AG09309 (cell line): ENCODE data around the gene STUM.

ENCODE experiments used
- DNase-seq: peaks from one replicate; pipeline ENCODE4 v3.0.0-alpha.2; 2010; ENCODE audit warnings: low read depth
- H3K4me3 ChIP-seq: 2 replicates; pipeline ENCODE4 v1.5.1; 2011; ENCODE audit warnings: mild to moderate bottlenecking, low read depth, low read length, moderate library complexity; ENCODE audit not compliant: control insufficient read depth
- TF ChIP-seq, protein P1 (sequence below): IDR thresholded peaks from 2 replicates; pipeline ENCODE4 v1.5.1; 2011; ENCODE audit warnings: mild to moderate bottlenecking, low read depth, low read length, inconsistent platforms; ENCODE audit not compliant: insufficient read depth, control insufficient read depth; ENCODE audit errors: missing control alignments

The STUM gene

GRCh38 chr1:226586650-226587422 is 38.3 kb downstream of the STUM start:
- H3K4me3 ChIP-seq = no peak overlapping the region
- TF ChIP-seq, protein P1, sequence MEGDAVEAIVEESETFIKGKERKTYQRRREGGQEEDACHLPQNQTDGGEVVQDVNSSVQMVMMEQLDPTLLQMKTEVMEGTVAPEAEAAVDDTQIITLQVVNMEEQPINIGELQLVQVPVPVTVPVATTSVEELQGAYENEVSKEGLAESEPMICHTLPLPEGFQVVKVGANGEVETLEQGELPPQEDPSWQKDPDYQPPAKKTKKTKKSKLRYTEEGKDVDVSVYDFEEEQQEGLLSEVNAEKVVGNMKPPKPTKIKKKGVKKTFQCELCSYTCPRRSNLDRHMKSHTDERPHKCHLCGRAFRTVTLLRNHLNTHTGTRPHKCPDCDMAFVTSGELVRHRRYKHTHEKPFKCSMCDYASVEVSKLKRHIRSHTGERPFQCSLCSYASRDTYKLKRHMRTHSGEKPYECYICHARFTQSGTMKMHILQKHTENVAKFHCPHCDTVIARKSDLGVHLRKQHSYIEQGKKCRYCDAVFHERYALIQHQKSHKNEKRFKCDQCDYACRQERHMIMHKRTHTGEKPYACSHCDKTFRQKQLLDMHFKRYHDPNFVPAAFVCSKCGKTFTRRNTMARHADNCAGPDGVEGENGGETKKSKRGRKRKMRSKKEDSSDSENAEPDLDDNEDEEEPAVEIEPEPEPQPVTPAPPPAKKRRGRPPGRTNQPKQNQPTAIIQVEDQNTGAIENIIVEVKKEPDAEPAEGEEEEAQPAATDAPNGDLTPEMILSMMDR = no peak

GRCh38 chr1:226588484-226588883 is 39.9 kb downstream of the STUM start:
- no peak for DNase-seq
- H3K4me3 ChIP-seq = no peak overlapping the region
- TF ChIP-seq, protein P1 = no peak

More at GRCh38 chr1:226586650-226587422, 38.3 kb downstream of the STUM start:
- DNase-seq = no peak

DNA sequence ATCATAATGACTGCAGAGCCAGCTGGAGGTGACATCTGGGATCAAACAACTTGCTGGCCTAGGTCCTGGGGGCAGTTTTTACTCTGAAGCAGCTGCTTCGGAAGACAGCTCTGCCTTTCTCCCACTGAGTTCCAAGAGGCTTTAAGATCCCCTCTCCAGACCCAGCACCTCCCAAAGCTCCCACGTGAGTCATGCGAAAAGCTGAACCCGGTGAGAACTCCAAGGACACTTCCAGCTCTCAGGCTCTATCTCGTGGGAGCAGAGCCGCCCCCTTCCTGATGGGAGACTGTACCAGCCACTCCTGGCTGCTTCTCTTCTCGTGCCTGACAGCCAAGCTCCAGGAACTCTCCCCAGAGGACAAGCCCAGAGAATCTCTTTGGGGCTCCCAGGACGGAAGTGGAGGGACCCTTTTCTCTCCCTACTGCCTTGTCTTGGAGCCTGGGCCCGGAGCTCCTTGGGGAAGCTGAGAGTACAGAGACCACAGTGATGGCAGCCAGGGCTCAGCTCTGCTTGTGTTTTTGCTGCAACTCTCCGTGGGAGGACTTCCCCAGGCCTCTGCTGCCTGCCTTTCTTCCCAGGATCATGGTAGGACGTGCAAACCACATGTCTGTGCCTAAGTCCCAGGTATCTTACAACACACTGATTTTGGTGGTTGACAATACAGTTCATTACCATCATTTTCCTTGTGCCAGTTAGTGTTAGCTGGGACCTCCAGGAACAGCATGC is 40.6 kb downstream of the STUM start:
- H3K4me3 ChIP-seq = no peak overlapping the region
- TF ChIP-seq, protein P1 = no peak
- no peak for DNase-seq

DNA sequence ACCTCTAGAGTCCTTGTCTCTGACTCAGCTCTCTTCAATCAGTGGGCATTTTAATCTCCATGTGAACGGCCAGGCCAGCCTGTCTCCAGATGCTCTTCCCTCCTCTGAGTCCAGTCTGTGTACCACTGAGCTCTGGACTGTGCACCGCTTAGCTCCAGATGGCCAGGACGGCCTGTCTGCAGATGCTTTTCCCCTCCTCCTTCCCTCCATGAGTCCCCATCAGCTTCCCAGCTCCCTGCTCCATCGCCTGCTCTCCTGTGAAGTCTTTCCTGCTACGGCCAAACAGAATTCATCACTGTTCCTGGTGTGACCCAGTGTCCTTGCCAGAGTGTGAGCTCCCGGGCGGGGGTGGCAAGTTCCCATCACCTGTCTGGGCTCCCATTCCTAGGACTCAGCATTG is 42.0 kb downstream of the STUM start:
- TF ChIP-seq, protein P1 = no peak
- no peak for DNase-seq
- no peak overlapping the region for H3K4me3 ChIP-seq

- TF ChIP-seq, protein P1 = no peak
- DNase-seq = no peak
- H3K4me3 ChIP-seq = no peak overlapping the region
Measured at GRCh38 chr1:226593541-226593940, 45.0 kb downstream of the STUM start.

- DNase-seq = no peak
- TF ChIP-seq, protein P1 = no peak
- H3K4me3 ChIP-seq = no peak overlapping the region
Measured at GRCh38 chr1:226596531-226597165, 48.1 kb downstream of the STUM start.
